ENCODE data around the gene CCDC28A.

DNA sequence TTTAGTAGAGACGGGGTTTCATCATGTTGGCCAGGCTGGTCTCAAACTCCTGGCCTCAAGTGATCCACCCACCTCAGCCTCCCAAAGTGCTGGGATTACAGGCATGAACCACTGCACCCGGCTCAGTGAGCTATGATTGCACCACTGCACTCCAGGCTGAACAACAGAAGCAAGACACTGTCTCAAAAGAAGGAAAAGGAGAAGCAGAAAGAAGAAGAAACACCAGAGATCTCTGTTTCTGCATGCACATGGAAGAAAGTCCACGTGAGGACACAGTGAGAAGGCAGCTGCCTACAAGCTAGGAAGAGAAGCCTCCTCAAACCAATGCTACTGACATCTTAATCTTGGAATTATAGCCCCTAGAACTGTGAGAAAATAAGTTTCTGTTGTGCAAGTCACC, 38.3 kb downstream of the CCDC28A start:
- TF ChIP-seq, protein P1, sequence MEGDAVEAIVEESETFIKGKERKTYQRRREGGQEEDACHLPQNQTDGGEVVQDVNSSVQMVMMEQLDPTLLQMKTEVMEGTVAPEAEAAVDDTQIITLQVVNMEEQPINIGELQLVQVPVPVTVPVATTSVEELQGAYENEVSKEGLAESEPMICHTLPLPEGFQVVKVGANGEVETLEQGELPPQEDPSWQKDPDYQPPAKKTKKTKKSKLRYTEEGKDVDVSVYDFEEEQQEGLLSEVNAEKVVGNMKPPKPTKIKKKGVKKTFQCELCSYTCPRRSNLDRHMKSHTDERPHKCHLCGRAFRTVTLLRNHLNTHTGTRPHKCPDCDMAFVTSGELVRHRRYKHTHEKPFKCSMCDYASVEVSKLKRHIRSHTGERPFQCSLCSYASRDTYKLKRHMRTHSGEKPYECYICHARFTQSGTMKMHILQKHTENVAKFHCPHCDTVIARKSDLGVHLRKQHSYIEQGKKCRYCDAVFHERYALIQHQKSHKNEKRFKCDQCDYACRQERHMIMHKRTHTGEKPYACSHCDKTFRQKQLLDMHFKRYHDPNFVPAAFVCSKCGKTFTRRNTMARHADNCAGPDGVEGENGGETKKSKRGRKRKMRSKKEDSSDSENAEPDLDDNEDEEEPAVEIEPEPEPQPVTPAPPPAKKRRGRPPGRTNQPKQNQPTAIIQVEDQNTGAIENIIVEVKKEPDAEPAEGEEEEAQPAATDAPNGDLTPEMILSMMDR (conservative IDR thresholded peaks at IDR 0.05 in 1 of 2, IDR thresholded peaks at IDR 0.05 in 1 of 2; ENCODE audit: low read depth in 1 of 2, low read length in 2 of 2) = no peak
- TF ChIP-seq EZH2 (IDR thresholded peaks at IDR 0.05; ENCODE audit: low read length, missing control alignments) = no peak

All from fibroblast of lung (primary cell).